HG03354 (cell line): ENCODE data around the gene OTUD1.
"Not testable (repeated sequence)": the region's sequence is repeated elsewhere in the genome, so short reads cannot be mapped to it uniquely, and the experiment has no call there.

Experiments used
- ATAC-seq: cut with Tn5 transposase; IDR thresholded peaks from one replicate; pipeline ENCODE4 v1.9.1; 2021; ENCODE audit warnings: mild to moderate bottlenecking; ENCODE audit not compliant: unreplicated experiment, poor library complexity, severe bottlenecking

The OTUD1 gene, protein sequence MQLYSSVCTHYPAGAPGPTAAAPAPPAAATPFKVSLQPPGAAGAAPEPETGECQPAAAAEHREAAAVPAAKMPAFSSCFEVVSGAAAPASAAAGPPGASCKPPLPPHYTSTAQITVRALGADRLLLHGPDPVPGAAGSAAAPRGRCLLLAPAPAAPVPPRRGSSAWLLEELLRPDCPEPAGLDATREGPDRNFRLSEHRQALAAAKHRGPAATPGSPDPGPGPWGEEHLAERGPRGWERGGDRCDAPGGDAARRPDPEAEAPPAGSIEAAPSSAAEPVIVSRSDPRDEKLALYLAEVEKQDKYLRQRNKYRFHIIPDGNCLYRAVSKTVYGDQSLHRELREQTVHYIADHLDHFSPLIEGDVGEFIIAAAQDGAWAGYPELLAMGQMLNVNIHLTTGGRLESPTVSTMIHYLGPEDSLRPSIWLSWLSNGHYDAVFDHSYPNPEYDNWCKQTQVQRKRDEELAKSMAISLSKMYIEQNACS

GRCh38 chr10:23438547-23439451 is at the start of gene OTUD1:
OTUD1 (plus strand) TSS chr10:23439075; CDS start chr10:23439458, 383 bp downstream.
- ATAC-seq: peak; percentile 82

DNA sequence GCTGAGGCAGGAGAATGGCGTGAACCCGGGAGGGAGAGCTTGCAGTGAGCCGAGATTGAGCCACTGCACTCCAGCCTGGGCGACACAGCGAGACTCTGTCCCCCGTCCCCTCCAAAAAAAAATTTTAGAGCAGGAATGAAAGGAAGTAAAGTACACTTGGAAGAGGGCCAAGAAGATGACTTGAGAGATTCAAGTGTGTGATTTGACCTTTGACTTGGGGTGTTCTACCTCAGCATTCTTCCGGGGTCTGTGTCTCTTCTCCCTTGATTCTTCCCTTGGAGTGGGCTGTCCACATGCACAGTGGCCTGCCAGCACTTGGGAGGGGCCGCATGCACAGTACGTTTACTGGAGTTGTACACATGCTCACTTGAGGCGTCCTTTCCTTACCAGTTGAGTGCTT is 48.5 kb upstream of the OTUD1 start:
- not testable (repeated sequence) for ATAC-seq

DNA sequence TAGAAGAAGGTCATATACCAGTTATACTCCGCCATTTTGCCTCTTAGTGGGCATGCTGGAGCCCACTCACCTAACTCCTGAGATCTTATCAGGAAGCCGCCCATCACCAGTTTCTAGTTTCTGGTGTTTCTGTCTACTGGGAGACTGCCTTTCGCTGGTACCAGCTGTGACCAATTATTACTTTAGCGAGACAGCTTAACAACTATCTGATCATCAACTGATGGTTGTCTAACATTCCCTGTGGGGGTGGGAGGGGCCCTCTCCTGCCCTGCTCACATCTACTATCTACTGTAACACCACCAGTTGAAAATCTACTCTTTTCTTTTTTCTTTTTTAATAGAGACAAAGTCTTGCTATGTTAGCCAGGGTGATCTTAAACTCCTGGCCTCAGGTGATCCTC is 48.1 kb upstream of the OTUD1 start:
- ATAC-seq: no peak

- ATAC-seq: no peak
Observed at GRCh38 chr10:23391821-23392220, 47.1 kb upstream of the OTUD1 start.

- no peak for ATAC-seq
Observed at GRCh38 chr10:23395017-23395416, 43.9 kb upstream of the OTUD1 start.

DNA sequence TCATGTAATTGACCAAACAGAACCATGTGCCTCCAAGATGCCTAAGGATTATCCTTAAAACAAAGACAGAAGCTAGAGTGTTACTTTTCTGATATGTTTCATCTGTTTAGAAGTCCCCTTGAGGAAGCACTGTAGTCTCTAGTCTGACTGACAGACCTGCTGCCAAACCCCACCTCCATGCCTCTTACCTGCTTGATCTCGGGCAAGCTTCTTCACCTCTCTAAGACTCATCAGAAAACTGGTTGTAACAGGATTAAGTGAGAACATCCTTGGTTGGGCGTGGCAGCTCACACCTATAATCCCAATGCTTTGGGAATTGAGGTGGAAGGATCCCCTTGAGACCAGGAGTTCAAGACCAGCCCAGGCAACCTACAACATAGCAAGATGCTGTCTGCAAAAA is 42.2 kb upstream of the OTUD1 start:
- ATAC-seq: no peak

- no peak for ATAC-seq
Observed at GRCh38 chr10:23399701-23400144, 39.2 kb upstream of the OTUD1 start.

- no peak for ATAC-seq
Observed at GRCh38 chr10:23402856-23403255, 36.0 kb upstream of the OTUD1 start.

GRCh38 chr10:23403278-23403677 is 35.6 kb upstream of the OTUD1 start:
- ATAC-seq: no peak

DNA sequence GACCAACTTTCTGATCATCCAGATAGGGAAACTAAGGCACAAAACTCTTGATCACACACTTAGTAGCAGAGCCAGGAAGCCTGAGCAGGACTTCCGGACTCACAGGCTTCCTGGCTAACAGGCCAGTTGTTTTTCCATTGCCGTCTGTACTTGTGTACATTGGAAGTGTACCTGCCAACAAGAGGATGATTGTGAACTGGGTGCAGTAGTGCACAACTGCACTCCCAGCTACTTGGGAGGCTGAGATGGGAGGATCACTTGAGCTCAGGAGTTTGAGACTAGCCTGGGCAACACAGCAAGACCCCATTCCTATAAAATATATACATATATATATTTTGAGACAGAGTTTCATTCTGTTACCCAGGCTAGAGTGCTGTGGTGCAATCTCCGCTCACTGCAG is 35.2 kb upstream of the OTUD1 start:
- no peak for ATAC-seq

DNA sequence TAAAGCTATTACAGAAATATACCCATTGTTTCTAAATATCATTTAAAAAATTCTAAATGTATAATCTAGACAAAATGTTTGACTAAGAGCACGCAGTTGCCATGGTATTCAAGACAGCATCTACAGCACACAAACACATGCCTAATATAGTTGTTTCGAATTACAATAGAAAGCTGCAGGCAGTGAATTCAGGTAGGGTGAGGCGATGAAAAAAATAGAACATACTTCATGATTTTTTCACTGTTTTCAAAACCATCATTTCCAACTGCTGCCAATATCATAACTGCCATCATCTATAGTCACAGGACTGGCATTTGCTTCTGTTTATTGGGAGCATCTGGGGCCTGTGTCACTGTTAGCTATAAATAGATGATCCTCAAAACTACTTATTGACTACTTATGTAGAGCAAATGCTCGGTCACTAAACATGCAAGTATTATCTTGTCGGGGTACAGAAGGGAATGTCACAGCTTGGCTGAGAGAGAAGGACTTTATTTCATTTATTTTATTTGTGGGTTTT is 34.4 kb upstream of the OTUD1 start:
- no peak for ATAC-seq

DNA sequence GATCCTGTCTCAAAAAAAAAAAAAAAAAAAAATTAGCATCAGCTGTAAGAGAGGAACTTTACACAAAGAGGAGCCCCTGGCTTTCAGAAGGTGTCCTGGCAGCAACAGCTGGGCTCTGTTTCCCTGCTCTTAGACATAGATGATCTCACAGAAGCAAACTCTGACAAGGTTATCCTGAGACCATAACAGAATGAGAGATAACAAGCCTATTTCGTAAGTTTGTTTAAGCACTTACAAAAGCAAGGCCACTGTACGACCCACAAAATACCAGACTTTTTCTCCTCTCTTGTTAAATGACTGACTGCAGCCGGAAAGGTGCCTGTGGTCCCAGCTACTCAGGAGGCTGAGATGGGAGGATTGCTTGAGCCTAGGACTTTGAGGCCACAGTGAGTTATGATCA is 33.3 kb upstream of the OTUD1 start:
- ATAC-seq: no peak

DNA sequence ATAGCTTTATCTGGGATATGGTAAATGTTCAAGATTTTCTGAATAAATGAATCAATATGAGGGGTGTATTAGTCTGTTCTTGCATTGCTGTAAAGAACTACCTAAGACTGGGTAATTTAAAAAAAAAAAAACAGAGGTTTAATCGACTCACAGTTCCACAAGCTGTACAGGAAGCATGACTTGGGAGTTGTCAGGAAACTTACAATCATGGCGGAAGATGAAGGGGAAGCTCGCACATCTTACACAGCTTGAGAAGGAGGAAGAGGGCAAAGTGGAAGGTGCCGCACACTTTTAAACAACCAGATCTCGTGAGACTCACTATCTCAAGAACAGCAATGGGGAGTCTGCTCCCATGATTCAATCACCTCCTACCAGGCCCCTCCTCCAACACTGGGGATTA is 32.5 kb upstream of the OTUD1 start:
- ATAC-seq: no peak

DNA sequence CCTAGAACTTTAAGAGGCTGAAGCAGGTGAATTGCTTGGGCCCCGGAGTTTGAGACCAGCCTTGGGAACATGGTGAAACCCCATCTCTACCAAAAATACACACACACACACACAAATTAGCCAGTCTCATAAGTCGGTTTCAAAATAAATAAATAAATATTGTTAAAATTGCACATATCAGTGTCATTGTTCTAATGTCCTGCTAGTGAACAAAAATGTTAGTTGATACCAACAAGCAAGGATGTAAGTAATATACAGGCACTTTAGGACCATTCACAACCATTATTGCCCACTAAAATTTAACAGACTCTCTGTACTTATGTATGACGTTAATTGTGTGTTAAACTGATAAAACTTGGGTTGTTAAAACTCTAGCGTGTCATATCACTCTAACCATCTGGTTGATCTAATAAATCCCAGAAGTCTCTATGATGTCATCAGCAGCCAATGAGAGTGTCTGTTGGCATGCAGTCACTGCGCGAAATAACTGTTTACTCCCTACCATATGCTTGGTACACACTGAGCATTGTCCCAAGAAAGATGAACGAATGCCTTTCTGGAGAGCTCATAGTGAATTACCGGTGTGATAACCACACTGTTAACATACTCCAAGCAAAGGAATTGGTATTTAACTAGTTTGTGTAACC is 30.4 kb upstream of the OTUD1 start:
- ATAC-seq: no peak

DNA sequence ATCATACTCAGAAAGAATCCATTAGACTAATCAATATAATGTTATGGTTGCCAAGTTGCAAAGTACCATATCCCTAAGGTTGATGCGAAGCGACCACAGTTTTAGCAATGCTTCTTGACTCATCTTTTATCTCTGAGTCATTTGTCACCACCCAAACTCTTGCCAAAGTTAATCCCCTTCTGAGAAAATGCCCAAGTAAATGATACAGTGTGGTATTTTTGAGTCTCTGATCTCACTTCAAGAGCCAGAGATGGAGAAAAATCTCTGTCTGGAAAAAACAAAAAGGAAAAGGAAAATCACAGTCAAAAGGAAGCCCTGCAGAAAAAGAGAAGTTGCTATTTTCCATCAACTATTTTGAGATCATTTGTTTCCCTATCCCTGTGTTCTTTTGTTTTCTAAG is 26.7 kb upstream of the OTUD1 start:
- ATAC-seq: no peak

- ATAC-seq: peak; percentile 94
Observed at GRCh38 chr10:23413629-23414089, 25.2 kb upstream of the OTUD1 start.

DNA sequence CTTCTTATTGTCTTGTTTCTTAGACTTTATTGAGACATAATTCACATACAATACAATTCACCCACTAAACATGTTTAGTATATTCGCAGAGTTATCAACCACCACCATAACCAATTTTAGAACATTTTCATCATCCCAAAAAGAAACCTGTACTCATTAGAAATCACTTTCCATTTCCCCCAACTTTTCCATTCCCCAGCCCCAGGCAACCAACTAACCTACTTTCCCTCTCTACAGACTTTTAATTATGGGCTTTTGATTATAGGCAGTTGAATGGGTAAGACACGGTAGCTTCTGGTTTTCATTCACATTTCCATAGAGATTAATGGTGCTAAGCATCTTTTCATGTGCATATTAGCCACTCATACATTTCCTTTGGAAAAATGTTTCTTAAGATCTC is 24.2 kb upstream of the OTUD1 start:
- ATAC-seq: no peak

GRCh38 chr10:23417254-23417653 is 21.6 kb upstream of the OTUD1 start:
- no peak for ATAC-seq

DNA sequence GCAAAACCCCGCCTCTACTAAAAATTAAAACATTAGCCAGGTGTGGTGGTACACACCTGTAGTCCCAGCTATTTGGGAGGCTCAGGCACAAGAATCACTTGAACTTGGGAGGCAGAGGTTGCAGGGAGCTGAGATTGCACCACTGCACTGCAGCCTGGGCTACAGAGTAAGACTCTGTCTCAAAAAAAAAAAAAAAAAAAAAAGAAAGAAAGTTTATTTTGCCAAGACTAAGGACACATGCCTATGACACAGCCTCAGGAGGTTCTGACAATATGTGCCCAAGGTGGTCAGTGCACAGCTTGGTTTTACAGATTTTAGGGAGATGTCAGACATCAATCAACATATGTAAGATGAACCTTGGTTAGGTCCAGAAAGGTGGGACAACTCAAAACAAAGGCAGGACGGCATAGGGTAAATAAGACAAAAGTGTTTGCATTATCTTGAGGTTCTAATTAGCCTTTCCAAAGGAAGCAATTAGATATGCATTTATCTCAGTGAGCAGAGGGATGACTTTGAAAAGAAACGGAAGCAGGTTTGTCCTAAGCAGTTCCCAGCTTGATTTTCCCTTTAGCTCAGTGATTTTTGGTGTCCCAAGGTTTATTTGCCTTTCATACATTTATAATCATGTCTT is 20.7 kb upstream of the OTUD1 start:
- no peak for ATAC-seq
